ENCODE data around the gene CSF3.

The CSF3 gene

DNA sequence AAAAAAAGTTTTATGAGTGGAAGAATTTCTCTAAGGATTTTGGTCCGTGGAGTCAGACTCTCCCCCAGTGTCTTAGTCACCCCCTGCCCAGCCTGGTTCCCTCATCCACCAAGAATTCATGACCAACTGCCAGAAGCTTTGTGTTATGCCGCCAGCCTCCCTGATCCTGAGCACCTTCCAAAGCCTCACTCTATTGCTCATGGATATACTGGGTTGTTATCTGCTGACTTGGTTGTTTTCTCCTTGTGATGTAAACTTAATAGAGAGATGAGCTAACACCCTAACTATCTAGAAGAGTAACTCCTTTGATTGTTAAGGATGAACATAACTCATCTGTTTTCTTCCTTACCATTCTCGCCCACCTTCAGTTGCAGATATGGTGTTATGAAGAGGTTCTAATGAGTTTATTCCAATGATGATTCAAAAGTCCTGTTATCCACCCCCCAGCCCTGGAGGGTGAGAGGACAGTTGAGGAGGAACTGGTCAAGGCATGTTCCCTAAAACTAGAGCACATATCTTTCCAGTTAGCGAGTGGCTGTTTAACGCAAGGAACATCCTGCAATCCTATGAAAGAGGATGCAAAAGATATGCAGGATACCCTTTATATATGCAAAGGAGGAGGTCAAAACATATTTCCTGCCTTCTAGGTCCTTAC lies 36.1 kb upstream of the CSF3 start:
- H3K9ac ChIP-seq (ENCODE audit: low read depth, low read length), result no peak overlapping the region
- peaks cover 4% of the 10 kb centered on the region for H3K36me3 ChIP-seq (ENCODE audit: control insufficient read depth, insufficient read depth, low read length)
- H3K9me3 ChIP-seq (ENCODE audit: control insufficient read depth, insufficient read depth, low read length), result no peaks in the 10 kb centered on the region
- H3K27me3 ChIP-seq (ENCODE audit: control insufficient read depth, insufficient read depth, low read length), result no peaks in the 10 kb centered on the region
- peak overlapping the region; percentile 95 for H3K27ac ChIP-seq (ENCODE audit: low read depth, low read length)
- peaks cover 10% of the 10 kb centered on the region for H3K4me1 ChIP-seq (ENCODE audit: control insufficient read depth, insufficient read depth, low read length)
- peak overlapping the region; percentile 94 for H3K4me3 ChIP-seq (ENCODE audit: low read depth, low read length)

GRCh38 chr17:39979893-39980350 lies 35.3 kb upstream of the CSF3 start:
- Histone ChIP-seq H3K27me3 (ENCODE audit: control insufficient read depth, insufficient read depth, low read length) (no peaks in the 10 kb centered on the region), H3K4me3 (ENCODE audit: low read depth, low read length) (peak overlapping the region; percentile 94), H3K9ac (ENCODE audit: low read depth, low read length) (0 out of 2 replicates have a peak overlapping the region, but pooled peaks have one; percentile 39), H3K36me3 (ENCODE audit: control insufficient read depth, insufficient read depth, low read length) (peaks cover 12% of the 10 kb centered on the region), H3K27ac (ENCODE audit: low read depth, low read length) (peak overlapping the region; percentile 95), H3K9me3 (ENCODE audit: control insufficient read depth, insufficient read depth, low read length) (no peaks in the 10 kb centered on the region), H3K4me1 (ENCODE audit: control insufficient read depth, insufficient read depth, low read length) (peaks cover 10% of the 10 kb centered on the region)

- Histone ChIP-seq H3K9ac (ENCODE audit: low read depth, low read length) (peak within 1 kb of the TSS; percentile 89), H3K9me3 (ENCODE audit: control insufficient read depth, insufficient read depth, low read length) (no peaks in the 10 kb centered on the region), H3K36me3 (ENCODE audit: control insufficient read depth, insufficient read depth, low read length) (peaks cover 19% of the 10 kb centered on the region), H3K4me1 (ENCODE audit: control insufficient read depth, insufficient read depth, low read length) (peaks cover 10% of the 10 kb centered on the region), H3K27ac (ENCODE audit: low read depth, low read length) (peak within 1 kb of the TSS; percentile 95), H3K27me3 (ENCODE audit: control insufficient read depth, insufficient read depth, low read length) (no peaks in the 10 kb centered on the region), H3K4me3 (ENCODE audit: low read depth, low read length) (peak within 1 kb of the TSS; percentile 94)
Observed at GRCh38 chr17:39980351-39981206, 34.7 kb upstream of the CSF3 start, which contains the start of gene PSMD3. PSMD3 (plus strand) TSS chr17:39980807; CDS start chr17:39980971, 164 bp downstream.

GRCh38 chr17:39981207-39981741 lies 34.0 kb upstream of the CSF3 start:
- Histone ChIP-seq H3K27me3 (ENCODE audit: control insufficient read depth, insufficient read depth, low read length) (no peaks in the 10 kb centered on the region), H3K9ac (ENCODE audit: low read depth, low read length) (peak overlapping the region; percentile 89), H3K4me1 (ENCODE audit: control insufficient read depth, insufficient read depth, low read length) (peaks cover 10% of the 10 kb centered on the region), H3K4me3 (ENCODE audit: low read depth, low read length) (peak overlapping the region; percentile 94), H3K9me3 (ENCODE audit: control insufficient read depth, insufficient read depth, low read length) (no peaks in the 10 kb centered on the region), H3K27ac (ENCODE audit: low read depth, low read length) (peak overlapping the region; percentile 95), H3K36me3 (ENCODE audit: control insufficient read depth, insufficient read depth, low read length) (peaks cover 26% of the 10 kb centered on the region)

DNA sequence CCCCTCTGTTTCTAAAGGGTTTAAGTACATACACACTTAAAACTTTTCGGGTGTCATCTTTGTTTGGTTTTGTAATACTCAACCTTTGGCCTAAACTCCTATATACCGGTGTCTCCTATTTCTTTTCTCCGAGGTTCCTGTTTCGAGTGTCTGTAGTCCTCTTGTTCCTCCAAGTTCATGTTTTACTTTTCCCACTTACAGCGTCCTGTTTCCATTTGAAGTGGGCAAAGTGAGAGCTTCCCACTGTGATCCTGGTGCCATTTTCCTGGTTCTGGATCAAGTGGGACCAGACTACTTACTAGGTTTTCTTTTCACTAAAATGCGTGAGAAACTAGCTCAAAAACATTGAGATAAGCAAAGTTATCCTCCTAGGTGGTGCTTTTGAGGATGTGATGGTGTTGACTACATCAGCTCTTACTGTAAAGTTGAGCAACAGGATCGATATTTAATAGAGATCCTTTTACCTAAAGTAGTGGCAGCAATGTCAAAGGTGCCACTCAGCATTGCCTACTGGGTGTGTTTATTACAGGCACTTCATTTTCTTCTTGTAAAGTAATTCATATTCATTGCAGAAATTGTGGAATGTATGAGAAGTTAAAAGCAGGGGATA lies 33.4 kb upstream of the CSF3 start:
- H3K9ac ChIP-seq (ENCODE audit: low read depth, low read length), result peak overlapping the region; percentile 89; the same call in 1 of the 2 replicates
- H3K4me1 ChIP-seq (ENCODE audit: control insufficient read depth, insufficient read depth, low read length), result peaks cover 10% of the 10 kb centered on the region
- peak overlapping the region; percentile 94 for H3K4me3 ChIP-seq (ENCODE audit: low read depth, low read length)
- no peaks in the 10 kb centered on the region for H3K9me3 ChIP-seq (ENCODE audit: control insufficient read depth, insufficient read depth, low read length)
- H3K27me3 ChIP-seq (ENCODE audit: control insufficient read depth, insufficient read depth, low read length), result no peaks in the 10 kb centered on the region
- peaks cover 32% of the 10 kb centered on the region for H3K36me3 ChIP-seq (ENCODE audit: control insufficient read depth, insufficient read depth, low read length)
- H3K27ac ChIP-seq (ENCODE audit: low read depth, low read length), result no peak overlapping the region

DNA sequence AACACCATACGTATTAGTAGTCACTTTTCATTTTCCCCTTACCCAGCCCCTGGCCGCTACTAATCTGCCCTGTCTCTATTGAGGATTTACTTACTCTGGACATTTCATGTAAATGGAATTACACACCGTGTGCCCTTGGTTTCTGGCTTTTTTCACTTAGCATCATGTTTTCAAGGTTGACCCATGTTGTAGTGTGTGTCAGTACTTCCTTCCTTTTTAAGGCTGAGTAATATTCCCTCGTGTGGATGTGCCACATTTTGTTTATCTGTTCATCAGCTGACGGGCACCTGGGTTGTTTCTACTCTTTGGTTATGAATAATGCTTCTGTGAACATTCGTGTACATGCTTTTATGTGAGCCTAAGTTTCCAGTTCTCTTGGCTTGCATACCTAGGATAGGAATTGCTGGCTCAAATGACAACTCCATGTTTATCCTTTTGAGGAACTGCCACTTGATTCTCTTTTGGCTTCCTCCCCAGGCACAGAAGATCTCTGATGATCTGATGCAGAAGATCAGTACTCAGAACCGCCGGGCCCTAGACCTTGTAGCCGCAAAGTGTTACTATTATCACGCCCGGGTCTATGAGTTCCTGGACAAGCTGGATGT lies 26.9 kb upstream of the CSF3 start:
- H3K27me3 ChIP-seq (ENCODE audit: control insufficient read depth, insufficient read depth, low read length), result no peaks in the 10 kb centered on the region
- no peaks in the 10 kb centered on the region for H3K9me3 ChIP-seq (ENCODE audit: control insufficient read depth, insufficient read depth, low read length)
- H3K9ac ChIP-seq (ENCODE audit: low read depth, low read length), result no peak overlapping the region
- H3K27ac ChIP-seq (ENCODE audit: low read depth, low read length), result no peak overlapping the region
- peaks cover 96% of the 10 kb centered on the region for H3K36me3 ChIP-seq (ENCODE audit: control insufficient read depth, insufficient read depth, low read length)
- H3K4me1 ChIP-seq (ENCODE audit: control insufficient read depth, insufficient read depth, low read length), result no peaks in the 10 kb centered on the region
- H3K4me3 ChIP-seq (ENCODE audit: low read depth, low read length), result no peak overlapping the region

DNA sequence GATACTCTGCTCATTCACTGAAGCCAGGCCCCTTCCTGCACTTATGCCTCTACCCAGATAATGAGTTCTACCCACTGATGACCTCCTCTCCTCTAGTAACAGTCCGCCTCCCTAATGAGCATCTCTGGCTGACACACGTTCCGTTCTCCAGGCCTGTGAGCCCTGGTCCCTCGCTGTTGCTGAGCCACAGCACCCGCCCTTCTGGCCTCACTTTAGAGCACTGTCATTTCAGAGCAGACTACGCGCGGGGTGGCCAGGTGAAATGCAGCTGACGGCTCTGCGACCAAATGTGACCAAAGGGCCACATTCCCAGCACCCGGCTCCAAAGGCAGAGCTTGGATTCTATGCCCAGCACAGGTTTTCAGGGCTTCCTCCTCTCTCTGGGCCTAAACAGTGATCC lies 20.8 kb upstream of the CSF3 start:
- no peaks in the 10 kb centered on the region for H3K4me1 ChIP-seq (ENCODE audit: control insufficient read depth, insufficient read depth, low read length)
- peaks cover 77% of the 10 kb centered on the region for H3K36me3 ChIP-seq (ENCODE audit: control insufficient read depth, insufficient read depth, low read length)
- H3K27ac ChIP-seq (ENCODE audit: low read depth, low read length), result no peak overlapping the region
- H3K4me3 ChIP-seq (ENCODE audit: low read depth, low read length), result no peak overlapping the region
- H3K9me3 ChIP-seq (ENCODE audit: control insufficient read depth, insufficient read depth, low read length), result no peaks in the 10 kb centered on the region
- H3K27me3 ChIP-seq (ENCODE audit: control insufficient read depth, insufficient read depth, low read length), result no peaks in the 10 kb centered on the region
- no peak overlapping the region for H3K9ac ChIP-seq (ENCODE audit: low read depth, low read length)

DNA sequence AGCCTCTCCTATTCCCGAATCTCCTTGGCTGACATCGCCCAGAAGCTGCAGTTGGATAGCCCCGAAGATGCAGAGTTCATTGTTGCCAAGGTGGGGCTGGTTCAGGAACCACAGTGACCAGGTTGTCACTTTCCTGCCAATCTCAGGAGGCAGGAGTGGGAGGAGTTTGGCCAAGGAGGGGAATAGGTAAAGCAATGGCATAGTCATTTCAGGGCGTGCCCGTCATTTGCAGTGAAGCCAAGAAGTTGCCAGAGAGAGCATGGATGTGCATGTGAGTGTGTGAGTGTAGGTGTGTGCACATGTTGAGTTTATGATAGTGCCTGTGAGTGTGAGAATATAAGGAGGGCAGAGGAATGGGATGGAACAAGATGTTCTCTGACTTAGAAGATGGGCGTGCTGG lies 19.8 kb upstream of the CSF3 start:
- Histone ChIP-seq H3K4me1 (ENCODE audit: control insufficient read depth, insufficient read depth, low read length) (no peaks in the 10 kb centered on the region), H3K36me3 (ENCODE audit: control insufficient read depth, insufficient read depth, low read length) (peaks cover 67% of the 10 kb centered on the region)

DNA sequence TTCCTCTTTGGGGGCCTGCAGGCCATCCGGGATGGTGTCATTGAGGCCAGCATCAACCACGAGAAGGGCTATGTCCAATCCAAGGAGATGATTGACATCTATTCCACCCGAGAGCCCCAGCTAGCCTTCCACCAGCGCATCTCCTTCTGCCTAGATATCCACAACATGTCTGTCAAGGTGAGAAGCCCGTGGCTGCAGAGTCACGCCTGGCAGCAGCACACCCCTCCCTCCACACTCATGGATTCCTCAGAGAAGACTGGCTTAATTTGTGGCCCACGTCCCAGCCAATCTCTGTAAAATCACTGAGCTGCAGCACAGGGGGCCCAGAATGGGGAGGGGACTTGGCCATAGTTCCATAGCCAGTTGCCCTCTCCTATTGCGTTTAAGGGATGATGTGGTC lies 19.1 kb upstream of the CSF3 start:
- Histone ChIP-seq H3K9me3 (ENCODE audit: control insufficient read depth, insufficient read depth, low read length) (no peaks in the 10 kb centered on the region), H3K9ac (ENCODE audit: low read depth, low read length) (no peak overlapping the region), H3K4me1 (ENCODE audit: control insufficient read depth, insufficient read depth, low read length) (no peaks in the 10 kb centered on the region), H3K27ac (ENCODE audit: low read depth, low read length) (no peak overlapping the region), H3K36me3 (ENCODE audit: control insufficient read depth, insufficient read depth, low read length) (peaks cover 61% of the 10 kb centered on the region), H3K27me3 (ENCODE audit: control insufficient read depth, insufficient read depth, low read length) (no peaks in the 10 kb centered on the region), H3K4me3 (ENCODE audit: low read depth, low read length) (no peak overlapping the region)

More for the DNA sequence above, 19.8 kb upstream of the CSF3 start:
- Histone ChIP-seq H3K4me3 (ENCODE audit: low read depth, low read length) (no peak overlapping the region), H3K27me3 (ENCODE audit: control insufficient read depth, insufficient read depth, low read length) (no peaks in the 10 kb centered on the region), H3K9ac (ENCODE audit: low read depth, low read length) (no peak overlapping the region), H3K27ac (ENCODE audit: low read depth, low read length) (no peak overlapping the region), H3K9me3 (ENCODE audit: control insufficient read depth, insufficient read depth, low read length) (no peaks in the 10 kb centered on the region)

GRCh38 chr17:39996800-39997199 lies 18.4 kb upstream of the CSF3 start:
- Histone ChIP-seq H3K9me3 (ENCODE audit: control insufficient read depth, insufficient read depth, low read length) (no peaks in the 10 kb centered on the region), H3K27me3 (ENCODE audit: control insufficient read depth, insufficient read depth, low read length) (no peaks in the 10 kb centered on the region), H3K27ac (ENCODE audit: low read depth, low read length) (no peak overlapping the region), H3K36me3 (ENCODE audit: control insufficient read depth, insufficient read depth, low read length) (peaks cover 54% of the 10 kb centered on the region), H3K4me1 (ENCODE audit: control insufficient read depth, insufficient read depth, low read length) (no peaks in the 10 kb centered on the region), H3K9ac (ENCODE audit: low read depth, low read length) (no peak overlapping the region), H3K4me3 (ENCODE audit: low read depth, low read length) (no peak overlapping the region)
